B cell (primary cell): ENCODE data around the gene LCE1A.

ENCODE experiments used
- EZH2 ChIP-seq: IDR thresholded peaks from 2 replicates; pipeline ENCODE4 v1.6.1; 2012; ENCODE audit warnings: borderline replicate concordance, low read depth, mild to moderate bottlenecking, moderate library complexity, low read length; ENCODE audit not compliant: insufficient read depth, poor library complexity, severe bottlenecking
- TF ChIP-seq, protein P1 (sequence below): fragments of 200-600 bp; IDR thresholded peaks from one replicate; pipeline ENCODE4 v1.8.0; 2022; ENCODE audit warnings: antibody characterized with exemption, mild to moderate bottlenecking

DNA sequence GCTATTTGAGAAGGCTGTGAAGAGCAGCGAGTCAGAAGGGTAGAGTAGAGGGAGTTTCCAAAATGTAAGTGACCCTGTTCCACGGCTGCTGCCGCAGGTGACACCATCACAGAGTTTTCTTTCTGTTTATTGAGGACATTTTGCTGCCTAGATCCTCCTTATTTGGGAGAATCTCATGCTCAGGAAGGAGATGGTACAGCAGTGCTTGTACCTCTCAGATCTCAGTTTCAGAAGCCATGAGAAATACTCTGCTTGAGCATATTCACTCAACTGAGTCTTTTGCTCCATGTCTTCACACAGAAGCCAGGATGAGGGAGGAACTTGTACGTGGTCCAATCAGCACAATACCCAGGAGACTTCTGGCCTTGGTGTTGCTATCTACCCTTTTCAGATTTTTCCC is 34.1 kb downstream of the LCE1A start:
- TF ChIP-seq, protein P1, sequence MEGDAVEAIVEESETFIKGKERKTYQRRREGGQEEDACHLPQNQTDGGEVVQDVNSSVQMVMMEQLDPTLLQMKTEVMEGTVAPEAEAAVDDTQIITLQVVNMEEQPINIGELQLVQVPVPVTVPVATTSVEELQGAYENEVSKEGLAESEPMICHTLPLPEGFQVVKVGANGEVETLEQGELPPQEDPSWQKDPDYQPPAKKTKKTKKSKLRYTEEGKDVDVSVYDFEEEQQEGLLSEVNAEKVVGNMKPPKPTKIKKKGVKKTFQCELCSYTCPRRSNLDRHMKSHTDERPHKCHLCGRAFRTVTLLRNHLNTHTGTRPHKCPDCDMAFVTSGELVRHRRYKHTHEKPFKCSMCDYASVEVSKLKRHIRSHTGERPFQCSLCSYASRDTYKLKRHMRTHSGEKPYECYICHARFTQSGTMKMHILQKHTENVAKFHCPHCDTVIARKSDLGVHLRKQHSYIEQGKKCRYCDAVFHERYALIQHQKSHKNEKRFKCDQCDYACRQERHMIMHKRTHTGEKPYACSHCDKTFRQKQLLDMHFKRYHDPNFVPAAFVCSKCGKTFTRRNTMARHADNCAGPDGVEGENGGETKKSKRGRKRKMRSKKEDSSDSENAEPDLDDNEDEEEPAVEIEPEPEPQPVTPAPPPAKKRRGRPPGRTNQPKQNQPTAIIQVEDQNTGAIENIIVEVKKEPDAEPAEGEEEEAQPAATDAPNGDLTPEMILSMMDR: no peak
- no peak for TF ChIP-seq EZH2
